ENCODE measurements around the gene PCDH12. TPM values are rescaled to one million over a fixed set of nuclear protein-coding genes. Genes with fewer than 3 reads are reported as not detected.

Gene PCDH12
- total and polyA plus RNA-seq, 2 of the 8 experiments (the other 6 are each of a cell fraction or from before 2014, with no cell fraction given) = 0.06 to 0.17 TPM

DNA sequence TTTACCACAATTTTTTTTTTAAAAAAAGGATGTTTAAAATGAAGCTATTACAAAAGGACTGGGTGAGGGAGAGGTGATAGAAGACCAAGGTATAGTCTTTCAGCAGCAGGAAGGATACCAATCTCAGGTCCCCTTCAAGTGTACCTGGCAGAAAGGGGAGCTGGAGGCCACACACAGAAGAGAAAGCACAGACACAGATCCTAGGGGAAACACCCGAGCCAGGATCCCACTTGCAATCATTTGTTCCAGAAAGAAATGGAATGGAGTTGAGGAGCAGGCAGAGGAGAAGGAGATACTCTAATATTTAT, 49.2 kb upstream of the PCDH12 start:
- Histone ChIP-seq H2AK5ac (ENCODE audit: low read depth, low read length) (no peak overlapping the region), H3K56ac (replicated peaks; ENCODE audit: insufficient read length, low read depth, low read length) (no peak overlapping the region), H2BK120ac (replicated peaks; ENCODE audit: low read depth, low read length) (no peak overlapping the region), H3K14ac (ENCODE audit: insufficient read length) (no peak overlapping the region), H3K27me3 (replicated peaks in 1 of 4; ENCODE audit: control insufficient read depth in 3 of 4, extremely low read depth in 1 of 4, insufficient read depth in 3 of 4, low read length in 3 of 4) (no peaks in the 10 kb centered on the region), H3K23me2 (ENCODE audit: low read depth, low read length) (no peaks in the 10 kb centered on the region), H3K79me2 (ENCODE audit: control insufficient read depth in 1 of 2, insufficient read depth in 2 of 2, low read length in 2 of 2) (no peaks in the 10 kb centered on the region), H3K4me1 (replicated peaks in 1 of 4; ENCODE audit: control insufficient read depth in 3 of 4, insufficient read depth in 4 of 4, low read length in 3 of 4) (no peaks in the 10 kb centered on the region; a peak in 2 of 7 replicates), H2AFZ (ENCODE audit: low read length) (no peak overlapping the region), H3K79me1 (ENCODE audit: low read depth, low read length) (no peaks in the 10 kb centered on the region), H4K20me1 (replicated peaks in 1 of 2; ENCODE audit: control insufficient read depth in 1 of 2, insufficient read depth in 2 of 2, low read length in 2 of 2) (no peaks in the 10 kb centered on the region), H3K18ac (ENCODE audit: extremely low read depth, low read length) (no peak overlapping the region), H2BK20ac (ENCODE audit: low read length) (no peak overlapping the region), H3K27ac (ENCODE audit: low read depth, low read length) (no peak overlapping the region), H3K9me3 (ENCODE audit: insufficient read depth in 2 of 2, low read depth in 1 of 2, low read length in 1 of 2) (no peaks in the 10 kb centered on the region), H3K4me2 (ENCODE audit: insufficient read depth in 1 of 2, low read depth in 2 of 2, low read length in 2 of 2) (no peak overlapping the region), H3K4me3 (ENCODE audit: extremely low read depth in 1 of 4, insufficient read depth in 2 of 4, low read depth in 3 of 4, low read length in 4 of 4) (no peak overlapping the region), H3K36me3 (ENCODE audit: control insufficient read depth in 2 of 4, insufficient read depth in 4 of 4, low read length in 3 of 4) (peaks cover 14 to 57% (median 30%) of the 10 kb centered on the region in 4 experiments; a peak in 7 of 8 replicates), H4K5ac (ENCODE audit: insufficient read length, low read depth, low read length) (no peak overlapping the region), H2BK15ac (ENCODE audit: low read length) (no peak overlapping the region), H2BK12ac (ENCODE audit: low read depth, low read length) (no peak overlapping the region), H3K9ac (replicated peaks in 1 of 4; ENCODE audit: extremely low read depth in 1 of 4, low read depth in 3 of 4, low read length in 3 of 4) (no peak overlapping the region), H4K8ac (ENCODE audit: extremely low read depth, insufficient read depth, low read length) (no peak overlapping the region), H3K23ac (ENCODE audit: insufficient read length) (no peak overlapping the region), H4K91ac (replicated peaks; ENCODE audit: insufficient read length, low read length) (no peak overlapping the region), H3K4ac (replicated peaks; ENCODE audit: insufficient read length, low read depth, low read length) (no peak overlapping the region), H2BK5ac (ENCODE audit: low read depth, low read length) (no peak overlapping the region)
- ChIA-PET POLR2A (ENCODE audit: partially characterized antibody) (interaction anchor here (0.6 to 1.0 kb wide), 2 partner anchors 103 to 203 kb away, joined by 3 to 5 read pairs; no protein-coding TSS in a partner anchor), CTCF (ENCODE audit: partially characterized antibody) (interaction anchor here (0.6 to 11.4 kb wide), 3 partner anchors 138 to 316 kb away, joined by 3 to 112 read pairs (median 4); no protein-coding TSS in a partner anchor)
- 100% methylated on average over 1 of the region's 1 CpG; no CpG with 5 or more reads in 1 of the 2 experiments for WGBS, 2 experiments (ENCODE audit: extremely low coverage in 1 of 2, insufficient coverage in 1 of 2, insufficient read length in 1 of 2, insufficient replicate concordance in 2 of 2, low coverage in 1 of 2, low lambda C conversion rate in 2 of 2, missing lambda C conversion rate in 1 of 2)
- DNase-seq (ENCODE audit: low read depth in 1 of 2, low spot score in 2 of 2) (no peak), FAIRE-seq (no peak)
- TF ChIP-seq BCL11A (IDR thresholded peaks at IDR 0.05; ENCODE audit: low read depth in 2 of 2, low read length in 2 of 2) (no peak), POU5F1 (IDR thresholded peaks at IDR 0.05; ENCODE audit: low read depth, low read length) (no peak), KDM5A (IDR thresholded peaks at IDR 0.05; ENCODE audit: low read length) (no peak), MAFK (IDR thresholded peaks at IDR 0.05; ENCODE audit: low read depth, low read length) (no peak), TEAD4 (IDR thresholded peaks at IDR 0.05; ENCODE audit: low read depth, low read length) (no peak), SP4 (IDR thresholded peaks at IDR 0.05; ENCODE audit: low read length) (no peak), MAX (IDR thresholded peaks at IDR 0.05) (no peak), YY1 (IDR thresholded peaks at IDR 0.05; ENCODE audit: low read depth, low read length) (no peak), RXRA (IDR thresholded peaks at IDR 0.05; ENCODE audit: insufficient read depth, low read depth, low read length) (no peak), SP1 (IDR thresholded peaks at IDR 0.05; ENCODE audit: low read depth, low read length) (no peak), RFX5 (IDR thresholded peaks at IDR 0.05; ENCODE audit: borderline replicate concordance, low read depth, low read length) (no peak), SIX5 (IDR thresholded peaks at IDR 0.05; ENCODE audit: low read depth, low read length) (no peak)
- TF ChIP-seq, protein P1, sequence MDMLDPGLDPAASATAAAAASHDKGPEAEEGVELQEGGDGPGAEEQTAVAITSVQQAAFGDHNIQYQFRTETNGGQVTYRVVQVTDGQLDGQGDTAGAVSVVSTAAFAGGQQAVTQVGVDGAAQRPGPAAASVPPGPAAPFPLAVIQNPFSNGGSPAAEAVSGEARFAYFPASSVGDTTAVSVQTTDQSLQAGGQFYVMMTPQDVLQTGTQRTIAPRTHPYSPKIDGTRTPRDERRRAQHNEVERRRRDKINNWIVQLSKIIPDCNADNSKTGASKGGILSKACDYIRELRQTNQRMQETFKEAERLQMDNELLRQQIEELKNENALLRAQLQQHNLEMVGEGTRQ (IDR thresholded peaks at IDR 0.05; ENCODE audit: low read length) = no peak
- TF ChIP-seq, protein P2, sequence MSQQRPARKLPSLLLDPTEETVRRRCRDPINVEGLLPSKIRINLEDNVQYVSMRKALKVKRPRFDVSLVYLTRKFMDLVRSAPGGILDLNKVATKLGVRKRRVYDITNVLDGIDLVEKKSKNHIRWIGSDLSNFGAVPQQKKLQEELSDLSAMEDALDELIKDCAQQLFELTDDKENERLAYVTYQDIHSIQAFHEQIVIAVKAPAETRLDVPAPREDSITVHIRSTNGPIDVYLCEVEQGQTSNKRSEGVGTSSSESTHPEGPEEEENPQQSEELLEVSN (IDR thresholded peaks at IDR 0.05) = no peak
